ENCODE data around the gene DNAJC4.

The DNAJC4 gene

DNA sequence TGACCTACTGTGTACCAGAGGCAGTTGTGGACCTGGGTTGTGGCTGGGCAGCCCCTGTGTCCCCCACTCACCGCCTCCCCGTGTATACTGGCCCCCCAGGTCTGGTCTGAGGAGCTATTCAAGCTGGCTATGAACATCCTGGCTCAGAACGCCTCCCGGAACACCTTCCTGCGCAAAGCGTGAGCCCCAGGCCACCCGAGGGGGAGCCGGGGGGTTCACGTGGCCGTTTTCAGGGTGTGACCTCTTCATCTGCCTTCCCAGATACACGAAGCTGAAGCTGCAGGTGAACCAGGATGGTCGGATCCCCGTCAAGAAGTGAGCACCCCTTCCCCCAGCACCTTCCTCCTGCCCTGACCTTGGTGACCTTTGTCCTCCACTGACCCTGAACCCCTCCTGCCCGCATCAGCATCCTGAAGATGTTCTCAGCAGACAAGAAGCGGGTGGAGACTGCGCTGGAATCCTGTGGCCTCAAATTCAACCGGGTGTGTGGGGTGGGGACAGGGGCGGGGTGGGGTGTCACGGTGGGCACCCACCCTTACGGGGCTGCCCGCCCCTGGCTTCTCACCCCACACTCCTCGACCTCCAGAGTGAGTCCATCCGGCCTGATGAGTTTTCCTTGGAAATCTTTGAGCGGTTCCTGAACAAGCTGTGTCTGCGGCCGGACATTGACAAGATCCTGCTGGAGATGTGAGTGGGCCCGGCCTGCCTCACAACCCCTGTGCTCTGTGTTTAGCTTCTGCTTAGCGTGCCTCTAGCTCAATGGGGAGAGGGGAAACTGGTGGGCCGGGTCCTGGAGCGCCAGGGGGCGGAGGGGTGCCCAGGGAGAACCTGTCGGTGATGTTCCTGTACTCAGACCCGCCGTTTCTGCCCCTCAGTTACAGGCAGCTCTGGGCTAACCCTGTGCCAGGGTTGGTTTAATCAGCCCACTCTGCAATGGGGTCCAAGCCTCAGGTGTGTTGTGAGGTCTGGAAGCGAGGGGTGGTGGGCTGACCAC is 25.1 kb downstream of the DNAJC4 start:
- TF ChIP-seq, protein P1, sequence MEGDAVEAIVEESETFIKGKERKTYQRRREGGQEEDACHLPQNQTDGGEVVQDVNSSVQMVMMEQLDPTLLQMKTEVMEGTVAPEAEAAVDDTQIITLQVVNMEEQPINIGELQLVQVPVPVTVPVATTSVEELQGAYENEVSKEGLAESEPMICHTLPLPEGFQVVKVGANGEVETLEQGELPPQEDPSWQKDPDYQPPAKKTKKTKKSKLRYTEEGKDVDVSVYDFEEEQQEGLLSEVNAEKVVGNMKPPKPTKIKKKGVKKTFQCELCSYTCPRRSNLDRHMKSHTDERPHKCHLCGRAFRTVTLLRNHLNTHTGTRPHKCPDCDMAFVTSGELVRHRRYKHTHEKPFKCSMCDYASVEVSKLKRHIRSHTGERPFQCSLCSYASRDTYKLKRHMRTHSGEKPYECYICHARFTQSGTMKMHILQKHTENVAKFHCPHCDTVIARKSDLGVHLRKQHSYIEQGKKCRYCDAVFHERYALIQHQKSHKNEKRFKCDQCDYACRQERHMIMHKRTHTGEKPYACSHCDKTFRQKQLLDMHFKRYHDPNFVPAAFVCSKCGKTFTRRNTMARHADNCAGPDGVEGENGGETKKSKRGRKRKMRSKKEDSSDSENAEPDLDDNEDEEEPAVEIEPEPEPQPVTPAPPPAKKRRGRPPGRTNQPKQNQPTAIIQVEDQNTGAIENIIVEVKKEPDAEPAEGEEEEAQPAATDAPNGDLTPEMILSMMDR (IDR thresholded peaks at IDR 0.05) = no peak
- peaks cover 23% of the 10 kb centered on the region for H3K4me1 ChIP-seq
- H3K79me2 ChIP-seq = no peaks in the 10 kb centered on the region
- no peaks in the 10 kb centered on the region for H3K27me3 ChIP-seq (ENCODE audit: control insufficient read depth, insufficient read depth, low read length)
- H2AFZ ChIP-seq = no peak overlapping the region
- H3K4me2 ChIP-seq (ENCODE audit: low read length) = no peak overlapping the region
- H3K36me3 ChIP-seq (ENCODE audit: control insufficient read depth, insufficient read depth, low read length) = no peaks in the 10 kb centered on the region
- H3K9me3 ChIP-seq (ENCODE audit: control insufficient read depth, low read length) = no peaks in the 10 kb centered on the region
- no peak overlapping the region for H3K9ac ChIP-seq
- H3K27ac ChIP-seq = peak overlapping the region; percentile 15
- no peak overlapping the region for H3K4me3 ChIP-seq (ENCODE audit: low read depth, low read length)

DNA sequence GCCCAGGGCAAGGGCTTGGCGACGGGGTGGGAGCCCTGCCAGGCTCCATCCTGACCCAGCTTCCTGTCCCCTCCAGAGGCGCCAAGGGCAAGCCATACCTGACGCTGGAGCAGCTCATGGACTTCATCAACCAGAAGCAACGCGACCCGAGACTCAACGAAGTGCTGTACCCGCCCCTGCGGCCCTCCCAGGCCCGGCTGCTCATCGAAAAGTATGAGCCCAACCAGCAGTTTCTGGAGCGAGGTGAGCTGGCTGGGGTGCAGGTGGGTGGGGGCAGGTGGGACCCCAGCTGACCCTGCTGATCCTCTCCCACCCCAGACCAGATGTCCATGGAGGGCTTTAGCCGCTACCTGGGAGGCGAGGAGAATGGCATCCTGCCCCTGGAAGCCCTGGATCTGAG is 26.0 kb downstream of the DNAJC4 start:
- H3K4me3 ChIP-seq (ENCODE audit: low read depth, low read length) = no peak overlapping the region
- H3K9ac ChIP-seq = no peak overlapping the region
- H3K27me3 ChIP-seq (ENCODE audit: control insufficient read depth, insufficient read depth, low read length) = no peaks in the 10 kb centered on the region
- H2AFZ ChIP-seq = no peak overlapping the region
- H3K4me1 ChIP-seq = peaks cover 23% of the 10 kb centered on the region
- no peak overlapping the region for H3K27ac ChIP-seq
- TF ChIP-seq, protein P1 (IDR thresholded peaks at IDR 0.05) = no peak
- no peaks in the 10 kb centered on the region for H3K9me3 ChIP-seq (ENCODE audit: control insufficient read depth, low read length)
- no peak overlapping the region for H3K4me2 ChIP-seq (ENCODE audit: low read length)
- no peaks in the 10 kb centered on the region for H3K79me2 ChIP-seq
- no peaks in the 10 kb centered on the region for H3K36me3 ChIP-seq (ENCODE audit: control insufficient read depth, insufficient read depth, low read length)

DNA sequence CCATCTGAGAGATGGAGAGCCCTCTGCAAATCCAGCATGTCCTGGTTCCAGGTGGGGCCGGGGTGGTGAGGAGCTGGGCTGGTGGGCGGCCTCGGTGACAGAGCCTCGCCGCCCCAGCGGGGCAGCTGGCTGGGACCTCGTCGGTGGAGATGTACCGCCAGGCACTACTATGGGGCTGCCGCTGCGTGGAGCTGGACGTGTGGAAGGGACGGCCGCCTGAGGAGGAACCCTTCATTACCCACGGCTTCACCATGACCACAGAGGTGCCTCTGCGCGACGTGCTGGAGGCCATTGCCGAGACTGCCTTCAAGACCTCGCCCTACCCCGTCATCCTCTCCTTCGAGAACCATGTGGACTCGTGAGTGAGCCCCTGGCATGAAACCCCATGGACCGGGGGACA is 28.0 kb downstream of the DNAJC4 start:
- Histone ChIP-seq H3K36me3 (ENCODE audit: control insufficient read depth, insufficient read depth, low read length) (no peaks in the 10 kb centered on the region), H3K27ac (no peak overlapping the region), H3K4me3 (ENCODE audit: low read depth, low read length) (no peak overlapping the region), H3K4me2 (ENCODE audit: low read length) (no peak overlapping the region), H3K9me3 (ENCODE audit: control insufficient read depth, low read length) (no peaks in the 10 kb centered on the region), H3K79me2 (no peaks in the 10 kb centered on the region), H2AFZ (no peak overlapping the region), H3K4me1 (peaks cover 23% of the 10 kb centered on the region), H3K27me3 (ENCODE audit: control insufficient read depth, insufficient read depth, low read length) (no peaks in the 10 kb centered on the region), H3K9ac (no peak overlapping the region)
- TF ChIP-seq, protein P1 (IDR thresholded peaks at IDR 0.05) = no peak

DNA sequence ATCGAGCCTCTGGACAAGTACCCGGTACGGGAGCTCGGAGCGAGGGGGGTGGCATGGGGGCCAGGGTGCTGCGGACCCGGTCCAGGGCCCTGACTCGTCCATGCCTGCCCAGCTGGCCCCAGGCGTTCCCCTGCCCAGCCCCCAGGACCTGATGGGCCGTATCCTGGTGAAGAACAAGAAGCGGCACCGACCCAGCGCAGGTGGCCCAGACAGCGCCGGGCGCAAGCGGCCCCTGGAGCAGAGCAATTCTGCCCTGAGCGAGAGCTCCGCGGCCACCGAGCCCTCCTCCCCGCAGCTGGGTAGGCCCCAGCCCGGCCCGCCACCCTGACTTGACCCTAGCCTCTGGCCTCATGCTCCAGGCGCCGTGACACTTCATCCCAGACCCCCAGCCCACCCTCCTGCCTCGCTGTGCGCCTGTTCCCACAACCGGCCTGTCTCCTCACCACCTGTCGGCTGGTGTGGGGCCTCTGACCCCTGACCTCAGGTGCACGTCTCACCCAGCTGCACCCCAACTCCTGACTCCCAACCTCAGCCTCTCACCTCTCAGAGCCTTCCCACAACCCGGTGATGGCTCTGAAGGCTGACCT is 28.7 kb downstream of the DNAJC4 start:
- Histone ChIP-seq H3K79me2 (no peaks in the 10 kb centered on the region), H3K4me3 (ENCODE audit: low read depth, low read length) (no peak overlapping the region), H3K4me1 (peaks cover 21% of the 10 kb centered on the region), H3K27me3 (ENCODE audit: control insufficient read depth, insufficient read depth, low read length) (no peaks in the 10 kb centered on the region), H3K9ac (no peak overlapping the region), H3K4me2 (ENCODE audit: low read length) (no peak overlapping the region), H2AFZ (no peak overlapping the region), H3K36me3 (ENCODE audit: control insufficient read depth, insufficient read depth, low read length) (no peaks in the 10 kb centered on the region), H3K9me3 (ENCODE audit: control insufficient read depth, low read length) (no peaks in the 10 kb centered on the region), H3K27ac (no peak overlapping the region)
- TF ChIP-seq, protein P1 (IDR thresholded peaks at IDR 0.05) = no peak
